ENCODE measurements around the gene INKA1. TPM values are rescaled to one million over a fixed set of nuclear protein-coding genes. Genes with fewer than 3 reads are reported as not detected.

Gene INKA1
- total and polyA plus RNA-seq, 8 donors, result 1.8 to 15.0 (median 3.9) TPM; not detected in 2

- intact Hi-C loops (cut with DNase I; ENCODE audit: low total_unique reads), result loop anchor here (10.0 kb wide), 1 partner anchor 117 kb away; the partner anchor contains the start of gene AMIGO3
- WGBS, 5 donors, result 58 to 93% (median 75%) methylated on average over 3 of the region's 3 CpGs
- no peaks in the 10 kb centered on the region for H3K9me3 ChIP-seq
Observed at GRCh38 chr3:49831341-49831740, 28.3 kb downstream of the INKA1 start.

GRCh38 chr3:49839193-49839809 is 36.2 kb downstream of the INKA1 start:
- no peaks in the 10 kb centered on the region for H3K9me3 ChIP-seq
- 36 to 44% (median 41%) methylated on average over 6 of the region's 6 CpGs for WGBS, 5 donors
- TF ChIP-seq POLR2A (IDR thresholded peaks at IDR 0.05) (no peak), POLR2AphosphoS5 (IDR thresholded peaks at IDR 0.05) (peak in 1 of 3 donors; percentile 73), CTCF (IDR thresholded peaks at IDR 0.05) (peak in 5 of 7 experiments; percentile 82 to 92 (median 83))
- peaks cover 0 to 5% (median 0%) of the 10 kb centered on the region in 4 donors for H3K36me3 ChIP-seq
- peak overlapping the region in 1 of 5 donors; percentile 11 for H3K27ac ChIP-seq
- no peaks in the 10 kb centered on the region for H3K27me3 ChIP-seq
- no peak overlapping the region for H3K4me3 ChIP-seq
- H3K4me1 ChIP-seq, result peaks cover 0 to 21% (median 12%) of the 10 kb centered on the region in 4 donors
- DNase-seq, result peak; percentile 81 to 94
- intact Hi-C loops (cut with DNase I; ENCODE audit: low total_unique reads), result loop anchor here (2.0 to 10.0 kb wide), 2 partner anchors 36 to 124 kb away; partner anchors contain the start of genes AMIGO3 and INKA1

More at GRCh38 chr3:49831341-49831740, 28.3 kb downstream of the INKA1 start:
- no peak for DNase-seq
- TF ChIP-seq CTCF (IDR thresholded peaks at IDR 0.05) (no peak), POLR2A (IDR thresholded peaks at IDR 0.05) (no peak), EP300 (IDR thresholded peaks at IDR 0.05) (no peak), POLR2AphosphoS5 (IDR thresholded peaks at IDR 0.05) (no peak)
- no peak overlapping the region for H3K4me3 ChIP-seq
- no peak overlapping the region for H3K27ac ChIP-seq
- H3K36me3 ChIP-seq, result peaks cover 0 to 30% (median 20%) of the 10 kb centered on the region in 4 donors
- H3K27me3 ChIP-seq, result no peaks in the 10 kb centered on the region
- no peaks in the 10 kb centered on the region for H3K4me1 ChIP-seq

- intact Hi-C loops (cut with DNase I; ENCODE audit: low total_unique reads), result no loop called here
- H3K9me3 ChIP-seq, result no peaks in the 10 kb centered on the region
- TF ChIP-seq POLR2A (IDR thresholded peaks at IDR 0.05), result no peak
- no peak for TF ChIP-seq POLR2AphosphoS5 (IDR thresholded peaks at IDR 0.05)
- H3K4me3 ChIP-seq, result no peak overlapping the region
- H3K27ac ChIP-seq, result no peak overlapping the region
- H3K36me3 ChIP-seq, result peaks cover 0 to 5% (median 0%) of the 10 kb centered on the region in 4 donors
- WGBS, 5 donors, result 67 to 95% (median 77%) methylated on average over 1 to 2 of the region's 2 CpGs
- DNase-seq, result peak in 1 of 2 donors; percentile 48
- H3K4me1 ChIP-seq, result peaks cover 0 to 21% (median 12%) of the 10 kb centered on the region in 4 donors
- no peaks in the 10 kb centered on the region for H3K27me3 ChIP-seq
Observed at GRCh38 chr3:49840388-49840787, 37.3 kb downstream of the INKA1 start.

- Histone ChIP-seq H3K36me3 (peaks cover 0 to 5% (median 0%) of the 10 kb centered on the region in 4 donors), H3K4me1 (peaks cover 0 to 21% (median 12%) of the 10 kb centered on the region in 4 donors), H3K27ac (no peak overlapping the region), H3K4me3 (no peak overlapping the region), H3K9me3 (no peaks in the 10 kb centered on the region), H3K27me3 (no peaks in the 10 kb centered on the region)
- intact Hi-C loops (cut with DNase I; ENCODE audit: low total_unique reads), result no loop called here
- DNase-seq, result peak; percentile 29 to 51
- TF ChIP-seq CTCF (IDR thresholded peaks at IDR 0.05), result peak in 1 of 7 experiments; percentile 8
- TF ChIP-seq POLR2A (IDR thresholded peaks at IDR 0.05), result no peak
Observed at GRCh38 chr3:49841126-49841696, 38.1 kb downstream of the INKA1 start.

GRCh38 chr3:49841806-49842205 is 38.7 kb downstream of the INKA1 start:
- no peak for TF ChIP-seq POLR2AphosphoS5 (IDR thresholded peaks at IDR 0.05)
- no peak for TF ChIP-seq POLR2A (IDR thresholded peaks at IDR 0.05)
- TF ChIP-seq CTCF (IDR thresholded peaks at IDR 0.05), result no peak
- no peak for TF ChIP-seq EP300 (IDR thresholded peaks at IDR 0.05)
- no peak for DNase-seq
- peaks cover 0 to 5% (median 0%) of the 10 kb centered on the region in 4 donors for H3K36me3 ChIP-seq
- H3K4me3 ChIP-seq, result no peak overlapping the region
- H3K9me3 ChIP-seq, result no peaks in the 10 kb centered on the region
- 91 to 96% (median 93%) methylated on average over 7 of the region's 7 CpGs for WGBS, 5 donors
- peaks cover 0 to 21% (median 12%) of the 10 kb centered on the region in 4 donors for H3K4me1 ChIP-seq
- intact Hi-C loops (cut with DNase I; ENCODE audit: low total_unique reads), result no loop called here
- no peak overlapping the region for H3K27ac ChIP-seq
- no peaks in the 10 kb centered on the region for H3K27me3 ChIP-seq

Measured in stomach (tissue), 9 donors.